IMR-90 (cell line): ENCODE data around the gene TMTC2. TPM values are rescaled to one million over a fixed set of nuclear protein-coding genes. Genes with fewer than 3 reads are reported as not detected.

Experiments
- ATAC-seq: fragments of 200-7000 bp; cut with Tn5 transposase; 2 replicates; pipeline ENCODE4 v1.9.1; 2020; ENCODE audit warnings: low read depth, mild to moderate bottlenecking, moderate library complexity
- BruUV-seq: library from RNA; stranded (reverse); fragments of 400-500 nt; replicated peaks from 2 replicates; lab custom pipeline; 2021; lab: Mats Ljungman, UMichigan
- CTCF ChIA-PET: fragments of 300-600 bp; formaldehyde crosslinking; extraction: SDS; loops from one replicate; lab custom pipeline; 2021; ENCODE audit warnings: antibody characterized with exemption; lab: Yijun Ruan, JAX
- POLR2A ChIA-PET: fragments of 300-600 bp; sonication (Branson Sonifier 250); formaldehyde crosslinking; loops from one replicate; lab custom pipeline; 2022; ENCODE audit warnings: antibody characterized with exemption; ENCODE audit not compliant: unreplicated experiment; lab: Charles Lee
- DNase-seq: peaks from one replicate; pipeline ENCODE4 v3.0.0; 2013
- H2AFZ ChIP-seq: replicated peaks from 2 replicates; pipeline ENCODE3; 2013; ENCODE audit warnings: low read length, mild to moderate bottlenecking; ENCODE audit not compliant: poor library complexity
- H2AK5ac ChIP-seq: 2 replicates; pipeline ENCODE4 v1.6.1; 2013; ENCODE audit warnings: low read depth, low read length, inconsistent platforms
- H2AK9ac ChIP-seq: replicated peaks from 2 replicates; pipeline ENCODE3; 2013; ENCODE audit warnings: mild to moderate bottlenecking, low read depth, low read length, moderate library complexity; ENCODE audit not compliant: poor library complexity
- H2BK120ac ChIP-seq: 2 replicates; pipeline ENCODE4 v1.6.1; 2013; ENCODE audit warnings: low read depth, low read length, inconsistent platforms
- H2BK15ac ChIP-seq: 3 replicates; pipeline ENCODE4 v1.6.1; 2013; ENCODE audit warnings: low read depth, low read length, inconsistent platforms
- H2BK20ac ChIP-seq: 2 replicates; pipeline ENCODE4 v1.6.1; 2013; ENCODE audit warnings: low read depth, mild to moderate bottlenecking, inconsistent platforms, low read length, moderate library complexity
- H2BK5ac ChIP-seq: 2 replicates; pipeline ENCODE4 v1.6.1; 2013; ENCODE audit warnings: mild to moderate bottlenecking, low read depth, low read length, inconsistent platforms; ENCODE audit not compliant: poor library complexity, severe bottlenecking
- H3K14ac ChIP-seq: replicated peaks from 2 replicates; pipeline ENCODE4 v1.6.1; 2013; ENCODE audit warnings: low read depth, low read length, inconsistent platforms
- H3K18ac ChIP-seq: 2 replicates; pipeline ENCODE4 v1.6.1; 2013; ENCODE audit warnings: low read depth, low read length, control low read depth
- H3K23ac ChIP-seq: 2 replicates; pipeline ENCODE4 v1.6.1; 2013; ENCODE audit warnings: low read depth, low read length, inconsistent platforms
- H3K27ac ChIP-seq: 2 replicates; pipeline ENCODE4 v1.5.1; 2013; ENCODE audit warnings: mild to moderate bottlenecking, control low read depth, low read length; ENCODE audit not compliant: insufficient read depth
- H3K27me3 ChIP-seq: 2 replicates; pipeline ENCODE4 v1.6.1; 2013; ENCODE audit warnings: low read length; ENCODE audit not compliant: control insufficient read depth, insufficient read depth
- H3K36me3 ChIP-seq: 2 replicates; pipeline ENCODE4 v1.6.1; 2013; ENCODE audit warnings: low read length, mixed read lengths; ENCODE audit not compliant: control insufficient read depth, insufficient read depth
- H3K4ac ChIP-seq: 2 replicates; pipeline ENCODE4 v1.6.1; 2013; ENCODE audit warnings: low read depth, low read length, inconsistent platforms
- H3K4me1 ChIP-seq: 2 replicates; pipeline ENCODE4 v1.6.1; 2013; ENCODE audit warnings: low read length, mixed read lengths; ENCODE audit not compliant: control insufficient read depth, insufficient read depth
- H3K4me2 ChIP-seq: 2 replicates; pipeline ENCODE4 v1.6.1; 2013; ENCODE audit warnings: low read depth, mild to moderate bottlenecking, control low read depth, low read length, moderate library complexity
- H3K4me3 ChIP-seq: 2 replicates; pipeline ENCODE4 v1.5.1; 2013; ENCODE audit warnings: low read depth, mild to moderate bottlenecking, control low read depth, low read length, moderate library complexity; ENCODE audit not compliant: insufficient read depth
- H3K56ac ChIP-seq: 2 replicates; pipeline ENCODE4 v1.6.1; 2013; ENCODE audit warnings: low read length, inconsistent platforms; ENCODE audit not compliant: insufficient read depth; ENCODE audit errors: extremely low read depth
- H3K79me1 ChIP-seq, 2 experiments: 2 replicates each; pipeline ENCODE4 v1.6.1; 2013; ENCODE audit warnings: low read length in 2 of 2, inconsistent platforms in 1 of 2, low read depth in 1 of 2
- H3K9ac ChIP-seq: 2 replicates; pipeline ENCODE4 v1.6.1; 2013; ENCODE audit warnings: low read depth, low read length, control low read depth
- H3K9me1 ChIP-seq: 2 replicates; pipeline ENCODE4 v1.6.1; 2013; ENCODE audit warnings: low read length, inconsistent platforms; ENCODE audit not compliant: insufficient read depth
- H3K9me3 ChIP-seq: 2 replicates; pipeline ENCODE4 v1.6.1; 2013; ENCODE audit warnings: low read length; ENCODE audit not compliant: control insufficient read depth, insufficient read depth
- H4K20me1 ChIP-seq: 2 replicates; pipeline ENCODE4 v1.6.1; 2013; ENCODE audit warnings: low read length, inconsistent platforms; ENCODE audit not compliant: insufficient read depth
- H4K5ac ChIP-seq: 2 replicates; pipeline ENCODE4 v1.6.1; 2013; ENCODE audit warnings: mild to moderate bottlenecking, low read depth, low read length, control low read depth
- H4K8ac ChIP-seq, 2 experiments: 2 replicates each; pipeline ENCODE4 v1.6.1; 2013; ENCODE audit warnings: low read depth in 2 of 2, low read length in 2 of 2, control low read depth in 1 of 2, inconsistent platforms in 1 of 2
- H4K91ac ChIP-seq: 2 replicates; pipeline ENCODE4 v1.6.1; 2013; ENCODE audit warnings: low read depth, low read length, inconsistent platforms; ENCODE audit not compliant: insufficient read depth
- BHLHE40 ChIP-seq: fragments of 150-350 bp; IDR thresholded peaks from 2 replicates; pipeline ENCODE4 v1.6.1; 2016; ENCODE audit warnings: mild to moderate bottlenecking, low read depth, low read length
- CEBPB ChIP-seq: IDR thresholded peaks from 2 replicates; pipeline ENCODE4 v1.6.1; 2012; ENCODE audit warnings: low read depth, low read length, improper control_type of control experiment
- CHD1 ChIP-seq: IDR thresholded peaks from 2 replicates; pipeline ENCODE4 v1.6.1; 2012; ENCODE audit warnings: low read depth, low read length, improper control_type of control experiment
- ELK1 ChIP-seq: fragments of 150-350 bp; IDR thresholded peaks from 2 replicates; pipeline ENCODE4 v1.6.1; 2016; ENCODE audit warnings: low read depth, mild to moderate bottlenecking, low read length, moderate library complexity, borderline replicate concordance
- FOS ChIP-seq: fragments of 150-350 bp; IDR thresholded peaks from 2 replicates; pipeline ENCODE4 v1.6.1; 2016; ENCODE audit warnings: low read depth, low read length
- MAFK ChIP-seq: IDR thresholded peaks from 2 replicates; pipeline ENCODE4 v1.6.1; 2012; ENCODE audit warnings: low read depth, low read length, improper control_type of control experiment
- MAZ ChIP-seq: IDR thresholded peaks from 2 replicates; pipeline ENCODE4 v1.6.1; 2012; ENCODE audit warnings: low read depth, mild to moderate bottlenecking, low read length, improper control_type of control experiment, moderate library complexity, borderline replicate concordance
- NFE2L2 ChIP-seq: fragments of 150-350 bp; IDR thresholded peaks from 2 replicates; pipeline ENCODE4 v1.6.1; 2016; ENCODE audit warnings: low read depth, mild to moderate bottlenecking, low read length
- POLR2A ChIP-seq: IDR thresholded peaks from 2 replicates; pipeline ENCODE4 v1.6.1; 2012; ENCODE audit warnings: mild to moderate bottlenecking, low read depth, low read length
- RAD21 ChIP-seq: IDR thresholded peaks from 2 replicates; pipeline ENCODE4 v1.6.1; 2012; ENCODE audit warnings: low read length, improper control_type of control experiment
- RFX5 ChIP-seq: IDR thresholded peaks from 2 replicates; pipeline ENCODE4 v1.8.0; 2012; ENCODE audit warnings: low read depth, mild to moderate bottlenecking, low read length, moderate library complexity
- SMC3 ChIP-seq: fragments of 150-350 bp; IDR thresholded peaks from 2 replicates; pipeline ENCODE4 v1.6.1; 2016; ENCODE audit warnings: low read depth, mild to moderate bottlenecking, antibody characterized with exemption, low read length, moderate library complexity
- USF2 ChIP-seq: fragments of 150-350 bp; IDR thresholded peaks from 2 replicates; pipeline ENCODE4 v1.6.1; 2017; ENCODE audit warnings: mild to moderate bottlenecking, antibody characterized with exemption, low read length, low read depth
- WGBS, 2 experiments: methylation state at CpG; one replicate each; pipeline versions ENCODE4 v1.1.5 to v1.1.7; 2013; ENCODE audit warnings: missing lambda C conversion rate in 2 of 2; ENCODE audit not compliant: insufficient read length in 1 of 2; ENCODE audit errors: extremely low coverage in 2 of 2; 5-methylcytosine and 5-hydroxymethylcytosine counted together
- dilution Hi-C: fragments of 300-500 bp; cut with HindIII; formaldehyde crosslinking; loops from one replicate; pipeline ENCODE4 v1.14.3; 2018; ENCODE audit warnings: low sequenced_read_pairs; ENCODE audit not compliant: unreplicated experiment
- in situ Hi-C: fragments of 300-500 bp; cut with MboI; formaldehyde crosslinking; loops from 3 replicates; pipeline ENCODE4 v1.14.3; 2019; ENCODE audit warnings: low sequenced_read_pairs, inconsistent platforms, mixed read lengths
- intact Hi-C: fragments of 100-400 bp; cut with micrococcal nuclease; formaldehyde crosslinking; loops from 2 replicates; pipeline ENCODE4 v1.10.0; 2022
- polyA plus RNA-seq, 3 experiments: library from polyadenylated mRNA; depleted of rRNA; stranded (reverse); fragments of >200 nt; gene quantifications; 2 replicates each; pipeline ENCODE4 v1.2.3, GENCODE V29; 2012; ENCODE audit warnings: low replicate concordance in 1 of 3
- total RNA-seq: library from RNA; depleted of rRNA; stranded (reverse); fragments of >200 nt; gene quantifications from 2 replicates; pipeline ENCODE4 v1.2.3, GENCODE V29; 2012
- TF ChIP-seq, protein P1 (sequence below): conservative IDR thresholded peaks from 2 replicates; pipeline ENCODE4 v1.5.1; 2012; ENCODE audit warnings: mild to moderate bottlenecking, low read depth, low read length, improper control_type of control experiment

The TMTC2 gene
- total and polyA plus RNA-seq, 2 of the 4 experiments (the other 2 are of a cell fraction): 0.56 to 1.4 TPM

DNA sequence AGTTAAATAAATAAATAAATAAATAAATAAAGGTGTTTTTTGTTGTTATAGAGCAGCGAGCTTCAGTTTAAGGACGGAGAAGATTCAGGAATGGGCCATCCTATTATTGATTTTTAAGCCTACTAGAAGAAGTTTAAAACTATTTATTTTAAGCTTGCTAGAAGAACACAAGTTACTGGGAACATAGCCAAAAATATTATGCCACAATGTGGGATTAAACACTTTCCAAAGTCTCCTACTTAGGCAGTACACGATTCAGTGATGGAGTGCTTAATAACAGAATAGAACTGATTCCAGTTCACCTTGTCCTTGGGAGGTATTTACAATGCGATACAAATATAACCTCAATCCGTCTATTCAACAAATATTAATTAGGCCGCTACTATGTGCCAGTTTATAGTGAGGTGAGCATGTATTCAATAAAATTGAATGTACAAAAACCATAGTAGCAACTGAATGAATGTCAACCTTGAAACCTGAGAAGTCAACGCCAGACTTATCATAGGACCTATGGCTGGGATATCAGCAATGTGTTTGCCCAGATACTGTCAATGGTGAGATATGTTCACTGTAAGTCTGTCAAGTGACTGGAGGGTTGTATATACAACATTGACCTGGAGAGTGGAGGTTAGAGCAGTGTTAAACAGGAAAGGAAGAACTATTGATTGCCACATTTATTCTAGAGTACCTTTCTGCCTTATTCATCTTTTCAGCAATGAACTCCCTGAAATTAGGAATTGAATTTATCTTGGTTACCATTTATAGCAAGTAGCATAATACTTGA lies 486.4 kb downstream of the TMTC2 start:
- no peaks in the 10 kb centered on the region for H3K27me3 ChIP-seq

More for the DNA sequence above, 486.4 kb downstream of the TMTC2 start:
- no TSS peak for BruUV-seq
- H2AFZ ChIP-seq: no peak overlapping the region
- ChIA-PET POLR2A (no interaction called here), CTCF (no interaction called here)
- H2BK15ac ChIP-seq: no peak overlapping the region
- in situ Hi-C loops: no loop called here
- 25% methylated on average over 1 of the region's 7 CpGs; no CpG with 5 or more reads in 1 of the 2 experiments for WGBS, 2 experiments
- no peak overlapping the region for H3K4ac ChIP-seq
- H4K5ac ChIP-seq: no peak overlapping the region
- H4K91ac ChIP-seq: no peak overlapping the region
- dilution Hi-C loops: no loop called here
- H3K9me3 ChIP-seq: no peaks in the 10 kb centered on the region; the same call in 1 of the 2 replicates
- no peak for DNase-seq
- no peak overlapping the region for H3K14ac ChIP-seq
- no peak overlapping the region for H2BK120ac ChIP-seq
- H3K9ac ChIP-seq: no peak overlapping the region
- intact Hi-C loops: no loop called here
- no peak overlapping the region for H3K4me3 ChIP-seq
- no peak overlapping the region for H3K56ac ChIP-seq
- H2BK20ac ChIP-seq: no peak overlapping the region
- no peak overlapping the region for H3K18ac ChIP-seq
- H3K36me3 ChIP-seq: no peaks in the 10 kb centered on the region
- H3K79me1 ChIP-seq: no peaks in the 10 kb centered on the region
- no peaks in the 10 kb centered on the region for H4K20me1 ChIP-seq
- TF ChIP-seq MAZ (no peak), CEBPB (no peak), FOS (no peak), NFE2L2 (no peak), ELK1 (no peak), CHD1 (no peak), SMC3 (no peak), MAFK (no peak), BHLHE40 (no peak), USF2 (no peak), POLR2A (no peak), RFX5 (no peak), RAD21 (no peak)
- TF ChIP-seq, protein P1, sequence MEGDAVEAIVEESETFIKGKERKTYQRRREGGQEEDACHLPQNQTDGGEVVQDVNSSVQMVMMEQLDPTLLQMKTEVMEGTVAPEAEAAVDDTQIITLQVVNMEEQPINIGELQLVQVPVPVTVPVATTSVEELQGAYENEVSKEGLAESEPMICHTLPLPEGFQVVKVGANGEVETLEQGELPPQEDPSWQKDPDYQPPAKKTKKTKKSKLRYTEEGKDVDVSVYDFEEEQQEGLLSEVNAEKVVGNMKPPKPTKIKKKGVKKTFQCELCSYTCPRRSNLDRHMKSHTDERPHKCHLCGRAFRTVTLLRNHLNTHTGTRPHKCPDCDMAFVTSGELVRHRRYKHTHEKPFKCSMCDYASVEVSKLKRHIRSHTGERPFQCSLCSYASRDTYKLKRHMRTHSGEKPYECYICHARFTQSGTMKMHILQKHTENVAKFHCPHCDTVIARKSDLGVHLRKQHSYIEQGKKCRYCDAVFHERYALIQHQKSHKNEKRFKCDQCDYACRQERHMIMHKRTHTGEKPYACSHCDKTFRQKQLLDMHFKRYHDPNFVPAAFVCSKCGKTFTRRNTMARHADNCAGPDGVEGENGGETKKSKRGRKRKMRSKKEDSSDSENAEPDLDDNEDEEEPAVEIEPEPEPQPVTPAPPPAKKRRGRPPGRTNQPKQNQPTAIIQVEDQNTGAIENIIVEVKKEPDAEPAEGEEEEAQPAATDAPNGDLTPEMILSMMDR: no peak
- ATAC-seq: no peak
- no peak overlapping the region for H3K23ac ChIP-seq
- H2AK5ac ChIP-seq: no peak overlapping the region
- H3K4me2 ChIP-seq: no peak overlapping the region
- no peak overlapping the region for H2AK9ac ChIP-seq
- no peak overlapping the region for H4K8ac ChIP-seq
- no peaks in the 10 kb centered on the region for H3K9me1 ChIP-seq
- H2BK5ac ChIP-seq: no peak overlapping the region
- H3K4me1 ChIP-seq: no peaks in the 10 kb centered on the region
- H3K27ac ChIP-seq: no peak overlapping the region
